H9 (cell line): ENCODE data around the gene FOLR2. TPM values are rescaled to one million over a fixed set of nuclear protein-coding genes. Genes with fewer than 3 reads are reported as not detected.
A peak's percentile ranks its signal among the peaks of the same experiment; 100 is the strongest.

Experiments used
- DNase-seq: peaks from one replicate; pipeline ENCODE4 v3.0.0-alpha.2; 2017
- H2AFZ ChIP-seq: one replicate; pipeline ENCODE4 v1.6.1; 2013; ENCODE audit warnings: mild to moderate bottlenecking, low read length, control low read depth, moderate library complexity
- H2AK5ac ChIP-seq: 2 replicates; pipeline ENCODE4 v1.6.1; 2013; ENCODE audit warnings: low read length, control low read depth, mixed read lengths; ENCODE audit not compliant: insufficient read length
- H2BK120ac ChIP-seq: one replicate; pipeline ENCODE4 v1.6.1; 2013; ENCODE audit warnings: low read depth, mild to moderate bottlenecking, low read length, control low read depth, inconsistent platforms; ENCODE audit not compliant: poor library complexity, severe bottlenecking
- H2BK12ac ChIP-seq: 2 replicates; pipeline ENCODE4 v1.6.1; 2013; ENCODE audit warnings: low read length, control low read depth, mixed read lengths, low read depth; ENCODE audit not compliant: insufficient read length
- H2BK15ac ChIP-seq: 2 replicates; pipeline ENCODE4 v1.6.1; 2013; ENCODE audit warnings: low read depth, low read length, control low read depth
- H2BK20ac ChIP-seq: one replicate; pipeline ENCODE4 v1.6.1; 2013; ENCODE audit warnings: low read depth, mild to moderate bottlenecking, low read length, control low read depth, inconsistent platforms; ENCODE audit not compliant: poor library complexity, severe bottlenecking
- H2BK5ac ChIP-seq: 2 replicates; pipeline ENCODE4 v1.6.1; 2013; ENCODE audit warnings: low read length, control low read depth, mixed read lengths; ENCODE audit not compliant: insufficient read length
- H3K14ac ChIP-seq: 2 replicates; pipeline ENCODE4 v1.6.1; 2013; ENCODE audit warnings: low read length, control low read depth; ENCODE audit not compliant: insufficient read depth
- H3K18ac ChIP-seq: 2 replicates; pipeline ENCODE4 v1.6.1; 2013; ENCODE audit warnings: low read depth, mild to moderate bottlenecking, mixed read lengths, low read length, control low read depth; ENCODE audit not compliant: insufficient read length
- H3K23ac ChIP-seq: 2 replicates; pipeline ENCODE4 v1.6.1; 2013; ENCODE audit warnings: low read length, control low read depth, mixed read lengths, low read depth; ENCODE audit not compliant: insufficient read length
- H3K23me2 ChIP-seq: 2 replicates; pipeline ENCODE4 v1.6.1; 2013; ENCODE audit warnings: low read depth, mild to moderate bottlenecking, mixed read lengths, low read length, control low read depth; ENCODE audit not compliant: insufficient read length, poor library complexity, severe bottlenecking
- H3K27ac ChIP-seq: 2 replicates; pipeline ENCODE4 v1.5.1; 2013; ENCODE audit warnings: low read length, control low read depth, mixed read lengths, low read depth; ENCODE audit not compliant: insufficient read length
- H3K27me3 ChIP-seq: 2 replicates; pipeline ENCODE4 v1.6.1; 2013; ENCODE audit warnings: low read length, control low read depth, inconsistent platforms; ENCODE audit not compliant: insufficient read depth
- H3K4ac ChIP-seq: 2 replicates; pipeline ENCODE4 v1.6.1; 2013; ENCODE audit warnings: low read depth, mild to moderate bottlenecking, control low read depth, inconsistent platforms, low read length, moderate library complexity
- H3K4me1 ChIP-seq: 2 replicates; pipeline ENCODE4 v1.6.1; 2013; ENCODE audit warnings: low read length, control low read depth, inconsistent platforms; ENCODE audit not compliant: insufficient read depth
- H3K4me2 ChIP-seq: 2 replicates; pipeline ENCODE4 v1.6.1; 2013; ENCODE audit warnings: low read length, control low read depth, mixed read lengths; ENCODE audit not compliant: insufficient read length, insufficient read depth
- H3K56ac ChIP-seq: 2 replicates; pipeline ENCODE4 v1.6.1; 2013; ENCODE audit warnings: low read depth, mild to moderate bottlenecking, mixed read lengths, low read length, control low read depth; ENCODE audit not compliant: insufficient read length
- H3K79me1 ChIP-seq: 2 replicates; pipeline ENCODE4 v1.6.1; 2013; ENCODE audit warnings: low read depth, mild to moderate bottlenecking, moderate library complexity, low read length, control low read depth, inconsistent platforms; ENCODE audit not compliant: insufficient read depth, poor library complexity, severe bottlenecking
- H3K79me2 ChIP-seq: 2 replicates; pipeline ENCODE4 v1.6.1; 2013; ENCODE audit warnings: low read length, control low read depth, inconsistent platforms; ENCODE audit not compliant: insufficient read depth
- H3K9ac ChIP-seq: 2 replicates; pipeline ENCODE4 v1.6.1; 2013; ENCODE audit warnings: low read length, control low read depth, mixed read lengths; ENCODE audit not compliant: insufficient read length; ENCODE audit errors: extremely low read depth
- H3K9me3 ChIP-seq: one replicate; pipeline ENCODE4 v1.6.1; 2013; ENCODE audit warnings: low read depth, low read length, inconsistent platforms; ENCODE audit not compliant: control insufficient read depth
- H3T11ph ChIP-seq: one replicate; pipeline ENCODE4 v1.6.1; 2013; ENCODE audit warnings: mild to moderate bottlenecking, low read length, control low read depth, inconsistent platforms
- H4K20me1 ChIP-seq: one replicate; pipeline ENCODE4 v1.6.1; 2013; ENCODE audit not compliant: control insufficient read depth, insufficient read length, insufficient read depth
- H4K5ac ChIP-seq: 2 replicates; pipeline ENCODE4 v1.6.1; 2013; ENCODE audit warnings: low read depth, mild to moderate bottlenecking, mixed read lengths, low read length, control low read depth; ENCODE audit not compliant: insufficient read length
- H4K8ac ChIP-seq: replicated peaks from 2 replicates; pipeline ENCODE4 v1.6.1; 2013; ENCODE audit warnings: low read length, control low read depth, mixed read lengths, low read depth; ENCODE audit not compliant: insufficient read length
- H4K91ac ChIP-seq: 2 replicates; pipeline ENCODE4 v1.6.1; 2013; ENCODE audit warnings: low read depth, mild to moderate bottlenecking, moderate library complexity, mixed read lengths, low read length, control low read depth; ENCODE audit not compliant: insufficient read length
- H3K27ac Mint-ChIP-seq, 3 experiments: 2 replicates in 2 of 3; 3 replicates in 1 of 3; pipeline ENCODE4 v1.8.0; 2020 to 2021; ENCODE audit warnings: mixed read lengths in 3 of 3, mild to moderate bottlenecking in 1 of 3, moderate library complexity in 1 of 3
- H3K27me3 Mint-ChIP-seq: 2 replicates; pipeline ENCODE4 v1.8.0; 2021; ENCODE audit warnings: low read depth, mild to moderate bottlenecking, moderate library complexity, mixed read lengths
- H3K36me3 Mint-ChIP-seq, 3 experiments: 2 replicates in 2 of 3; 3 replicates in 1 of 3; pipeline ENCODE4 v1.8.0; 2020 to 2021; ENCODE audit warnings: low read depth in 3 of 3, mixed read lengths in 3 of 3; ENCODE audit not compliant: insufficient read depth in 1 of 3
- H3K4me1 Mint-ChIP-seq, 2 experiments: 2 replicates each; pipeline ENCODE4 v1.8.0; 2020; ENCODE audit warnings: mixed read lengths in 2 of 2
- H3K4me3 Mint-ChIP-seq, 2 experiments: 2 replicates in 1 of 2; 3 replicates in 1 of 2; pipeline ENCODE4 v1.8.0; 2020 to 2021; ENCODE audit warnings: mild to moderate bottlenecking in 2 of 2, mixed read lengths in 2 of 2, moderate library complexity in 1 of 2
- H3K9me3 Mint-ChIP-seq, 2 experiments: 2 replicates in 1 of 2; 3 replicates in 1 of 2; pipeline ENCODE4 v1.8.0; 2020; ENCODE audit warnings: mild to moderate bottlenecking in 2 of 2, mixed read lengths in 2 of 2, moderate library complexity in 1 of 2
- CTCF ChIP-seq: fragments of 200-600 bp; sonication (generic); conservative IDR thresholded peaks from 3 replicates; pipeline ENCODE4 v1.8.0; 2021; ENCODE audit warnings: antibody characterized with exemption, mild to moderate bottlenecking
- WGBS: extraction: QIAGEN DNeasy Blood & Tissue Kit; methylation state at CpG from one replicate; pipeline ENCODE4 v1.1.7; 2013; ENCODE audit warnings: missing lambda C conversion rate, low lambda C conversion rate, mixed read lengths; ENCODE audit not compliant: insufficient read length; ENCODE audit errors: extremely low coverage; 5-methylcytosine and 5-hydroxymethylcytosine counted together
- total RNA-seq: library from RNA; stranded (reverse); gene quantifications from 2 replicates; pipeline ENCODE4 v1.2.1, GENCODE V29; 2021

Gene FOLR2
- total RNA-seq, 1 experiment from 2014 or later = not detected

GRCh38 chr11:72223615-72224563 is 7.3 kb downstream of the FOLR2 start:
- no peak overlapping the region for H2BK12ac ChIP-seq
- H3T11ph ChIP-seq = no peak overlapping the region
- H3K4me2 ChIP-seq = peak overlapping the region; percentile 97
- no peak overlapping the region for H4K5ac ChIP-seq
- H3K4ac ChIP-seq = no peak overlapping the region
- DNase-seq = peak; percentile 71
- no peaks in the 10 kb centered on the region for H3K9me3 ChIP-seq
- H3K4me1 ChIP-seq = peaks cover 2% of the 10 kb centered on the region; the same call in 1 of the 2 replicates
- Mint-ChIP-seq H3K4me3 (peak overlapping the region; percentile 90 to 97), H3K36me3 (peaks cover 1 to 30% (median 24%) of the 10 kb centered on the region in 3 experiments; a peak in 6 of 7 replicates), H3K9me3 (no peaks in the 10 kb centered on the region), H3K27me3 (peaks cover 6% of the 10 kb centered on the region), H3K4me1 (peaks cover 27 to 38% of the 10 kb centered on the region in 2 experiments), H3K27ac (peak overlapping the region; percentile 96 to 98 (median 98))
- WGBS = no CpG with 5 or more reads among the region's 84 CpGs
- peaks cover 4% of the 10 kb centered on the region; the same call in 1 of the 2 replicates for H3K79me2 ChIP-seq
- no peak overlapping the region; the same call in 1 of the 2 replicates for H2BK15ac ChIP-seq
- H3K23ac ChIP-seq = no peak overlapping the region
- H4K8ac ChIP-seq = no peak overlapping the region
- no peak overlapping the region for H2BK20ac ChIP-seq
- no peak for TF ChIP-seq CTCF
- peaks cover 2% of the 10 kb centered on the region for H4K20me1 ChIP-seq
- no peaks in the 10 kb centered on the region for H3K27me3 ChIP-seq
- H4K91ac ChIP-seq = no peak overlapping the region
- H2AK5ac ChIP-seq = no peak overlapping the region
- no peak overlapping the region for H3K56ac ChIP-seq
- H2BK120ac ChIP-seq = no peak overlapping the region
- H2AFZ ChIP-seq = no peak overlapping the region
- no peak overlapping the region for H2BK5ac ChIP-seq
- H3K23me2 ChIP-seq = peaks cover 16% of the 10 kb centered on the region
- H3K14ac ChIP-seq = peak overlapping the region; percentile 58; the same call in 1 of the 2 replicates
- peak overlapping the region; percentile 51 for H3K9ac ChIP-seq
- H3K27ac ChIP-seq = no peak overlapping the region
- peak overlapping the region; percentile 44 for H3K18ac ChIP-seq
- H3K79me1 ChIP-seq = peaks cover 3% of the 10 kb centered on the region
